Measurements from ENCODE around the gene SOHLH1. TPM values are rescaled to one million over a fixed set of nuclear protein-coding genes. Genes with fewer than 3 reads are reported as not detected.
"Not testable (repeated sequence)": the region's sequence is repeated elsewhere in the genome, so short reads cannot be mapped to it uniquely, and the experiment has no call there.

Gene SOHLH1
- polyA plus RNA-seq, 3 donors, result not detected

- WGBS, 3 donors, result 69 to 74% (median 71%) methylated on average over 11 of the region's 11 CpGs
- no peak overlapping the region for H3K27ac ChIP-seq (ENCODE audit: low read depth, low read length)
Observed at GRCh38 chr9:135692410-135692809, 6.9 kb downstream of the SOHLH1 start.

GRCh38 chr9:135690836-135691570 lies 8.3 kb downstream of the SOHLH1 start:
- H3K27ac ChIP-seq (ENCODE audit: low read depth, low read length), result no peak overlapping the region
- 85 to 92% (median 91%) methylated on average over 19 of the region's 19 CpGs for WGBS, 3 donors

- H3K27ac ChIP-seq (ENCODE audit: low read depth, low read length), result no peak overlapping the region
- 74 to 80% (median 79%) methylated on average over 10 of the region's 10 CpGs for WGBS, 3 donors
Observed at GRCh38 chr9:135689011-135689410, 10.3 kb downstream of the SOHLH1 start.

- no peak overlapping the region for H3K27ac ChIP-seq (ENCODE audit: low read depth, low read length)
- WGBS, 3 donors, result 86 to 89% (median 88%) methylated on average over 15 of the region's 15 CpGs
Observed at GRCh38 chr9:135687216-135687615, 12.1 kb downstream of the SOHLH1 start.

- WGBS, 3 donors, result 71 to 79% (median 76%) methylated on average over 17 of the region's 17 CpGs
- H3K27ac ChIP-seq (ENCODE audit: low read depth, low read length), result no peak overlapping the region
Observed at GRCh38 chr9:135684691-135685090, 14.6 kb downstream of the SOHLH1 start.

- 56 to 68% (median 68%) methylated on average over 13 to 15 of the region's 15 CpGs for WGBS, 3 donors
- H3K27ac ChIP-seq (ENCODE audit: low read depth, low read length), result no peak overlapping the region
Observed at GRCh38 chr9:135683401-135684034, 15.8 kb downstream of the SOHLH1 start.

- WGBS, 3 donors, result 72 to 93% (median 85%) methylated on average over 5 of the region's 5 CpGs
- no peak overlapping the region for H3K27ac ChIP-seq (ENCODE audit: low read depth, low read length)
Observed at GRCh38 chr9:135681161-135681560, 18.1 kb downstream of the SOHLH1 start.

GRCh38 chr9:135680056-135680455 lies 19.2 kb downstream of the SOHLH1 start:
- no peak overlapping the region for H3K27ac ChIP-seq (ENCODE audit: low read depth, low read length)
- WGBS, 3 donors, result 61 to 68% (median 65%) methylated on average over 16 of the region's 16 CpGs

- no peak overlapping the region for H3K27ac ChIP-seq (ENCODE audit: low read depth, low read length)
- 84 to 88% (median 86%) methylated on average over 19 to 20 of the region's 20 CpGs for WGBS, 3 donors
Observed at GRCh38 chr9:135678236-135679017, 20.9 kb downstream of the SOHLH1 start.

GRCh38 chr9:135677641-135678168 lies 21.6 kb downstream of the SOHLH1 start:
- H3K27ac ChIP-seq (ENCODE audit: low read depth, low read length), result no peak overlapping the region
- WGBS, 3 donors, result 69 to 82% (median 82%) methylated on average over 22 of the region's 22 CpGs

- WGBS, 3 donors, result 73 to 86% (median 83%) methylated on average over 13 of the region's 13 CpGs
Observed at GRCh38 chr9:135676891-135677290, 22.4 kb downstream of the SOHLH1 start.

GRCh38 chr9:135674977-135675376 lies 24.3 kb downstream of the SOHLH1 start:
- H3K27ac ChIP-seq (ENCODE audit: low read depth, low read length), result no peak overlapping the region
- 65 to 74% (median 73%) methylated on average over 10 of the region's 10 CpGs for WGBS, 3 donors

More at GRCh38 chr9:135676891-135677290, 22.4 kb downstream of the SOHLH1 start:
- no peak overlapping the region for H3K27ac ChIP-seq (ENCODE audit: low read depth, low read length)

GRCh38 chr9:135673941-135674340 lies 25.3 kb downstream of the SOHLH1 start:
- 65 to 87% (median 81%) methylated on average over 8 of the region's 8 CpGs for WGBS, 3 donors

GRCh38 chr9:135672786-135673185 lies 26.5 kb downstream of the SOHLH1 start:
- 82 to 92% (median 87%) methylated on average over 7 of the region's 7 CpGs for WGBS, 3 donors

More at GRCh38 chr9:135673941-135674340, 25.3 kb downstream of the SOHLH1 start:
- no peak overlapping the region for H3K27ac ChIP-seq (ENCODE audit: low read depth, low read length)

GRCh38 chr9:135671591-135672041 lies 27.7 kb downstream of the SOHLH1 start:
- H3K27ac ChIP-seq (ENCODE audit: low read depth, low read length), result no peak overlapping the region
- WGBS, 3 donors, result 40 to 53% (median 47%) methylated on average over 13 to 17 of the region's 17 CpGs

More at GRCh38 chr9:135672786-135673185, 26.5 kb downstream of the SOHLH1 start:
- not testable (repeated sequence) for H3K27ac ChIP-seq (ENCODE audit: low read depth, low read length)

GRCh38 chr9:135670721-135671590 lies 28.3 kb downstream of the SOHLH1 start:
- H3K27ac ChIP-seq (ENCODE audit: low read depth, low read length), result no peak overlapping the region
- WGBS, 3 donors, result 81 to 88% (median 87%) methylated on average over 40 to 41 of the region's 41 CpGs

GRCh38 chr9:135669616-135670285 lies 29.5 kb downstream of the SOHLH1 start:
- no peak overlapping the region for H3K27ac ChIP-seq (ENCODE audit: low read depth, low read length)
- WGBS, 3 donors, result 89 to 94% (median 93%) methylated on average over 9 of the region's 9 CpGs
